ENCODE measurements around the gene COL20A1.

The COL20A1 gene

GRCh38 chr20:63361519-63362435, 68.8 kb downstream of the COL20A1 start:
- no peak for TF ChIP-seq CTCF (IDR thresholded peaks at IDR 0.05; ENCODE audit: control insufficient read depth, extremely low read depth, insufficient read depth)
- DNase-seq (ENCODE audit: low read depth): no peak
- no peak overlapping the region for H3K4me3 ChIP-seq (ENCODE audit: low read depth, low read length)

GRCh38 chr20:63362436-63363009, 69.5 kb downstream of the COL20A1 start:
- no peak for DNase-seq (ENCODE audit: low read depth)
- H3K4me3 ChIP-seq (ENCODE audit: low read depth, low read length): no peak overlapping the region
- no peak for TF ChIP-seq CTCF (IDR thresholded peaks at IDR 0.05; ENCODE audit: control insufficient read depth, extremely low read depth, insufficient read depth)

DNA sequence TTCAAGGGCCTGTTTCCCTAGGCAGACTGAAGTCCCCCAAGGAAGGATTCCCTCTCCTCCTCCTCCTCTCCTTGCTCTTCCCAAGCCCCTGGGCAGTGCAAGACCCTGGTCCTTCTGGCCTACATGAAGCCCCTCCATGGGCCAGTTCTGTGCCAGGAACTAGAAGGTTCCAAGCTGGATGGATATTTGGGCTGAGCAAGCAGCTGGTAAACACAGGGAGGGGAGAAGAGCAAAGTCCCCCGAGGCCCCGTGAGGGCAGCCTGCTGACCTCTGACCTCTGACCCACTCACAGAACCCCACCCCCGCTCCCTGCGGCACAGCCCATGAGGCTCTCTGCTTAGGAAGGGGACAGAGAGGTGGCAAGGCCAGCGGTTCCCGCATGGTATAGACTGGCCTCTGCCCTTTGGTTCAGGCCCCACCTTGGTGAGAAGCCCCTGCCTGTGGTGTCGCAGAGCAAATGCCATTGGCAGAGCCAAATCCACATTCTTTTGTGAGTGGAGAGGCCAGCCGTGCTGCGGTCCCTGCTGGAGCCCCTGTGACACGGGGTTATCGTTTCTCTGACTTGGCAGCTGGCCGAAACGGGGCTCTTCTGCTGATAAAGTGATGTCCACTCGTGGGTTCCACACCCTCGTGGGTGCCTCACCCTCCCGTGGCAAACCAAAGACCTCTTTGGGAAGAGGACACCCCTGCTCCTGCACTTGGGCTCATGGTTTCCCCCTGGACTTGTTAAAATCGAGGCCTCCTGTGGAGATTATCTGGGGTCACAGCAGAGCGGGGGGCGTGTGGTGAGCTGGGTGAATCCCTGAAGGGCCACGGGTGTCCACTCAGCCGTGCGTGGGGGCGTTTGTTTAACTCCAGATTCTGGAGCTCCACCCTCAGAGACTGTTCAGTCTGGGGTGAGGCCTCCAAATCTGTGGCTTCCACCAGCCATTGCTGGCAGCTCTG, 70.3 kb downstream of the COL20A1 start:
- H3K4me3 ChIP-seq (ENCODE audit: low read depth, low read length): no peak overlapping the region
- no peak for DNase-seq (ENCODE audit: low read depth)
- TF ChIP-seq CTCF (IDR thresholded peaks at IDR 0.05; ENCODE audit: control insufficient read depth, extremely low read depth, insufficient read depth): no peak

- TF ChIP-seq CTCF (IDR thresholded peaks at IDR 0.05; ENCODE audit: control insufficient read depth, extremely low read depth, insufficient read depth): no peak
- DNase-seq (ENCODE audit: low read depth): no peak
- no peak overlapping the region for H3K4me3 ChIP-seq (ENCODE audit: low read depth, low read length)
Measured at GRCh38 chr20:63363981-63364561, 71.1 kb downstream of the COL20A1 start.

- no peak overlapping the region for H3K4me3 ChIP-seq (ENCODE audit: low read depth, low read length)
- no peak for TF ChIP-seq CTCF (IDR thresholded peaks at IDR 0.05; ENCODE audit: control insufficient read depth, extremely low read depth, insufficient read depth)
- no peak for DNase-seq (ENCODE audit: low read depth)
Measured at GRCh38 chr20:63364801-63365585, 72.0 kb downstream of the COL20A1 start.
